GM19467 (cell line): ENCODE results near the gene CCR6.

Experiments
- ATAC-seq: cut with Tn5 transposase; IDR thresholded peaks from one replicate; pipeline ENCODE4 v1.9.1; 2021; ENCODE audit warnings: mild to moderate bottlenecking, moderate library complexity; ENCODE audit not compliant: unreplicated experiment

CCR6 gene

DNA sequence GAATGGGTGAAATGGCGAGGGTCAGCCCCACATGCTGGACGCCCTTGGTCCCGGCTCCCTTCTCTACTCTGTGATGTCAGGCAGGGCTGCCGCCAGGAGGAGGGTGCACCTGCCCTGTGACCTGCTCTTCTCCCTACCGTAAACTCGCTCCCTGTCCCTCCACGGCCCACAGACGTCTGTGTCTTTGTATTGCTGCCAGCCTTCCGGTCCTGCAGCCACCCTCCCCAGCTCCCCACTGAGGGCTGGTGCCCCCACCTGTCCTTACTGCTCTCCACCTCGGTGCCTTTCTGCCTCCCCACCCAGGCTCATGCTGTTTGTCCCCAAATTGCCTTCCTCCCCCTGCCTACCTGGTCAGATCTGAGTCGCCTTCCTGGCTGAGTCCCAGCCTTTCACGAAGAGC, 4.1 kb upstream of the CCR6 start:
- no peak for ATAC-seq

DNA sequence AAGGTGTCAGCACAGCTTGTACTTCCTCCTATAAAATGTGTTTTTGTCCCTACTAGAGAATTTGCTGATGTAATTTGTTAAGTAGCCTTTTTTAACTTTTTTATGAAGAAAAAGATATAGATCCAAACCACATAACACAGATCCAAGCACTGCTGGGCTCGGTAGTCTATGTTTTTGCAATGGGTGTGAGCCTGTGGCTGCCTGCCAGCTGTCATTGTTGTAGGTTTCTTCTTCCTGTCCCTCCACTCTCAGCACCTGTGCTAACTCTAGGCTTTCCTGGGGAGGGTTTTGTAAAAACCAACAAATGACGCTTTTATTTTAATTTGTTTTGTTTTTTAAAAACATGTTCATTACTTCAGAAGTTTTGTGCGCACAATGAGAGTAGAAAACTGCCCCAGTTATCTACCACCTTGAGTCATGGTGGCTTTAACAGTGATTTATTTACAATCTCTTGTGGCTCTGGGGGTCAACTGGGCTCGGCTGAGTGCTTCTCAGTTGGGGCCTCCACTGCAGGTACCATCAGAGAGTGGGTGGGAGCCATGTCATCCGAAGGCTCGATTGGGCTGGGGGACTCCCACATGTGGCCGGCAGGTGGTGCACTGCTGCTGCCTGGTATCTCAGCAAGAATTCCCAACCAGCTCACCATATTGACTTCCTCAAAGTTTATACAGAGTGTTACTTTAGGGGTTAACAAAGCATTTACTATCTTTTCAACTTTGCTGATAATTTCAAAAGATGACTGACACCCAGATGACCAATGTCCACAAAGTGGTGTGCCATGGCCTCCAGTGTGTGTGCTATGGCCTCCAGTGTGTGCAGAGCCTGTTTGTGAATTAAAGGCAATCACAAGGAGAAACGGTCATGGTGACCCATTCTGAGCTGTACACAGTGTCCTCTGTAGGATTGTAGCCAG, 3.0 kb upstream of the CCR6 start:
- no peak for ATAC-seq

DNA sequence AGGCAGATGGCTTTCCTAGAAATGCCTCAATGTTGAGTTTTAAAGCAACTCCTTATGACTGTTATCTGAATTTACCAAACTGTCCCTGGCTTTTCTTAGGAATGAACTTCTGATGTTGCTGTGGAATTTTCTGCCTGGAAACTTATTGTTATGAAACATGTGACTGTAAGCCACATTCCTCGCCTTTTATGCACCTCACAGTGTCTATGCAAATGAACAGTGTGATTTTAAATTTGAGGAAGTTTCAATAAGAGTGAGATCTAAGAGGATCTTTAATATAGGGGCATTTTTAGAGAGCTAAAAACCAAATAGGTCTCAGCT, 2.4 kb upstream of the CCR6 start:
- no peak for ATAC-seq

DNA sequence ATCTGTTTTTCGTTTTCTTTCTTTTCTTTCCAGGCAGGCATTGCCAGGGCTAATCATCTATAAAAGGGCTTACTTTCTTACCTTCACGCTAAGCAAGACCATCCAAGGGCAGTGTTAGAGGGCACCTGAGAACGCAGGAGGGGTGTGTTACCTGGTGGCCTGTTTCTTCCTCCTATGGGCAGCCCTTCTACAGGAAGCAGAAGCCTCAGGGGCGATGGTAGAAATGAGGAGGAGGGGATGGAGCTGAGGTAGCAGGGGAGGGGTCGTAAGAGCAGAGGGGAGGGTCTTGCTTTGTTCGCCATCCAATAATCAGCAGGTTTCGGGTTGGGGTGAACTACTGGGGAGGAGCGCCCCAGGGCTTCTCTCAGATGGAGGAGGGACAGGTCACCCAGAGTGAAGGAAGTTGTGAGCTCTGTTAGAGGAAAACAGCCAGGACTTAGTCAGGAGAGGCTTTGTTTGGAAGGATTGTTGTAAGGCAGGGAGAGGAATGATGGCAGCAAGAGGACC, 1.5 kb upstream of the CCR6 start:
- no peak for ATAC-seq

DNA sequence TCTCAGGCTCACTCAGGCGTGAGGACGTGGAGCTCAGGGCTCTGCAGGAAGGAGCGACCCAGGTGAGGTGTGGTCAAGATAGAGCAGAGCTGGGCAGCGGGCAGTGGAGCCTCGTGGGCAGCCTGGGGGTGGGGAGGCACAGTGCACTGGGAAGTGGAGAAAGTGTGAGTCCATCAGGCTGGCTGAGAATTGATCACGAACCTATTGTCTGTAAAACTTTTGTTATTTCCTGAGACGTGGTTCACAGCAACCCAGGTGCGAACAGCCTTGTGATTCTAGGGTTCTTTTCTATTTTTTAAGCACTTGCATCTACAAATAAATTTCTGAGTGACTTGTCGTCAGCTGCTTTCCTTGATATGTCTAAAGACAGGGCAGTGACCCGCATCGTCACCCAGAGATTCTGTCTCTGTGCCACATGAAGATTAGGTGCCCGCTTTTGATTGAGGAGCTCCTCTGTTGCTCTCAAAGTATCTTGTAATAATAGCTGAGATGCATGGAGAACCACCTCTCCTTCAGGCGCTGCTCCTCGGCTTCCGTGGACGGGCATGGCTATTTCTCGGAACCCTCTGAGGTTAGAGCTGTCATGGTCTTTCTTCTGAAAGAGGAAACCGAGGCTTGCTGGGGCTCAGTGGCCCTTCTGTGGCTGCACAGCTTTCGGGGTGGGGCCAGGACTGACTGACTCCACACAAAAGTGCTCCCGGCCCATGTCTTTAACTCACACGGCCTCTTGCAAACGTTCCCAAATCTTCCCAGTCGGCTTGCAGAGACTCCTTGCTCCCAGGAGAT, 662 bp upstream of the CCR6 start:
- peak; percentile 27 for ATAC-seq

DNA sequence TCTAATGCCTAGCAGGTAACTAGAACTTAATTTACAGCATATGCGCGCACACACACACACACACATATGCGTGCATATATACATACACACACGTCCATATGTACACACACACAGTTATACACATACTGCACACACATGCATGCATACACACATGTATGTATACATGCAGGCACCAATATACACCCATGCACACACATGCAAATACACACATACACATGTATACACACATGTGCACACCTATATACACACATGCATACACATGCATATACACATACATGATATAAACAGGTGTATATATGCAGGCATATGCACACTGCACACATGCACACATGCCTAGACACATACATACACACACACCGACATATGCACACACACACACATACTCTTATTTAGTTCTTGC, 1.9 kb downstream of the CCR6 start:
- ATAC-seq = no peak

DNA sequence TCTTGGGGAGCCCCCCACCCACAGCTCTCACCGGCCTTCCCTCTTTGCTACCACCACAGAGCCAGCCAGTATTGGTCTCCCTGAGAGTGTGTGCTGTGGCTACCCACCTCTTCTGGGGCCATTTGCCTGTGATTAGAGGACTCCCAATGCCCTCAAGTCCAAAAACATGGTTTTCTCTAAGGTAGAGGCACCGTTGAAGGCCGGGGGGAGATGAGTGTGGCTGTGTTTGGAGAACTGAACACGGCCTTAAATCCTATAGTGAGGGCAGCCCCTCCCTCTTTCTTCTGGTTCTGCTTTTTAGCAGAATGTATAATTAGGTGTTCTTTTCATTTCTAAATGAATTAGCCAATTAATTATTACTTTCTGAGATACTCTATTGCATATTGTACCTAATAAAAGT, 2.5 kb downstream of the CCR6 start:
- no peak for ATAC-seq

DNA sequence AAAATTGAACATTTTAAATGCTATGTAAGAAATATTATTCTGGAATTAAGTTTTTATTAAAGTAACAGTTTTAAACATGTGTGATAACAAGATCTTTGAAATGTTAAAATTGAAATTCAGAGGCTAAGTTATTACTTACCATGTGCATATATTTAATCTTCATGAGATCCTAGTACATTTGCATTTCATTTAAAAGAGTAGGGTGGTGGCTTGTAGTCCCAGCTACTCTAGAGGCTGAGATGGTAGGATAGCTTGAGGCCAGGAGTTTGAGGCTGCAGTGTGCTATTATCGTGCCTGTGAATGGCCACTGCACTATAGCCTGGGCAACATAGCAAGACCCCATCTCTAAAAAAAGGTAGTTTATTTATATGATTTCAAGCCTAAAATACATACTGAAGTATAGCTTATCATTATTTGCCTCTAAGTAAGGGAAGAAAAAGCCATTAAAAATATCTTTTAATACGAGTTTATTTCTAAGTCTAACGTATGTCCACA, 3.0 kb downstream of the CCR6 start:
- no peak for ATAC-seq

DNA sequence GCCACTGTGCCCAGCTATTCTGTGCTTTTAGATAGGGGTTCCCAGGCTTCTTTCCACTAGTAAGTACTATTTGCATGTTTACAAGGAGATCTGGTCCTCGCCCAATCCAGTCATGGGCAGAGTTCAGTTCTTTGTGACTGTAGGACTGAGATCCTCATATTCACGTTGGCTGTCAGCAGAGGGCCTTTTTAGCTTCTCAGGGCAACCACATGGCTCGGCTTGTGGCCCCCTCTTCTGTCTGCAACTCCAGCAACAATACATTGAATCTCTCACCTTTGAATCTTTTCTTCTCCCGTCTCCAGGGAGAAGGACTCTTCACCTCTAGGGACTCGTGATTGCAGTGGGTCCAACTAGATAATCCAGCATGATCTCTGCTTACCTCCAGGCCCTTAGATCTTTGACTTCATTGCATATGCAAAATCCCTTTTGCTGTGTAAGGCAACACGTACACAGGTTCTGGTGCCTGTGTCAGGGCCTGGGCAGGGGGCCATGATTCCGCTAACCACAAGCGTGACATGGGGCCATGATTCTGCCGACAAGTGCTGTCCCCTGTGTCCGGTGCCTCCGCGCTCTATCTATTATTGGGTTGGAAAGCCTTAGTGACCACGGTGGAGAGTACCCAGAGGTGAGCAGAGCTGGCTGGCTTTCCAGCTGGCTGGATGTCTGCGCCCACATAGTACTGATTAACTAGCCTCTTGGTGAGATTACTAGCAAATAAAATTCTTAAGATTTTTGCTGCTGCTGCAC, 5.1 kb downstream of the CCR6 start:
- peak; percentile 45 for ATAC-seq

DNA sequence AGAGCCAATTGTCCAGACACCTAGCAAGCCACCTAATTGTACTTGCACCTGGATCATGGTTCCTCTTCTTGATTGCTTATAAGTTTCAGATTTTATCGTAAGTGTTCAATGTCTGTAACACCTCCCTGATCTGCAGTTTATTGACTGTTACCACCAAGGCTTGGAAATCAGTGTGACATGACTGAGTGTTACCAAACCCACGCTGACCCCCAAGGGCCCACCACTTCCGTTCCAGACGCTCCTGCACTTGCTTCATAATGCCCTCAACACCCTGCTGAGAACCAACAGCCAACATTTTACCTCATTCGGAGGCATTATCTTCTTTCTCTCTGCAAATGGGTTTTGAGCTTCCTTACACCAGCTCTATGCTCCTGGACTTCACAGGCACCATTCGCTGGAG, 6.3 kb downstream of the CCR6 start:
- ATAC-seq = no peak

DNA sequence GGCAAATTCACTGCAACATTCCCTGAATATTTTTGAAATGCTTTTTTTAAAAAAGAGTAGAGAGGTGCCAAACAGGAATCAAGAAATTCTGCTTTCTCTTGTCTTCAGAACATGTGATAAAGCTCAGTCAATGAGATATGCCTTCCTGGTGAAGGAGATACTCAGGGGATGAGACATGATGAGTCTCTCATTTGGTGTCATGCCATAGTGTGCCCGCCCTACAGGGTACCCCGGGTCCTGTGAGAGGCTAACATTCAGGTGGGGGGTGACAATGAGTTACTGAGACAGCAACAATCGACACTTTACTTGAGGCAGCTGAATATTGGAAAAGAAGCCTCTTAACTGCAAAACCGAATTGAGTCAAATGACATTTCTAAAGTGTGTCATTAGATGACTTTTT, 6.7 kb downstream of the CCR6 start:
- ATAC-seq = no peak

DNA sequence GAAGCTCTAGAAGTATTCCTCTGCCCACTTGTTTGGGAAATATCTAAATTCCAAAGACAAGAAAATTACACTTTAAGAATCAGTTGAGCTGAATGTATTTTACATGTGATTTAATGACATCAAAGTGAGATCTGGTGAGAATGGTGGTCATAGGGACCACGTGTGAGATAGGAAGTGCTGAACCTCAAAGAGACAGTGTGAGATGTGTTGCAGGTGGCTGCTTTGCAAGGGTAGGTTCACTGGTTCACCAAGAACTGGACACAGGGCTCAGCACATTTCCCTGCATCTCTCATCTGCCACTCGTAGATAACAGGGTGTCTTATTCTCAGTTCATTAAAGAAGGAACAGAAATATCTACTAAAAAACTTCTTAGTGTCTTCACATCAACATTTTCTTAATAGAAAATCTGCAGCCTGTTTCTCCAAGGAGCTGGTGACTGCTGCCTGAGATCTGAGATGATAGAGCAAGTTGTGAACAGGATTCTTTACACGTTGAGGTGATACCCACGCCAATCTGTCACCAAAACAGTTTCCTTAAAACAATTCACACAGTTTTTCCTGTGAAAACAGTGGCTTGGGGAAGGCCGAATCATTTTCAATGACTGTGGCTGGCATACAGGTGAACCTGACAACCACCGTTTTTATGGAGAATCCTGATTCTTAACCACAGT, 7.2 kb downstream of the CCR6 start:
- no peak for ATAC-seq

DNA sequence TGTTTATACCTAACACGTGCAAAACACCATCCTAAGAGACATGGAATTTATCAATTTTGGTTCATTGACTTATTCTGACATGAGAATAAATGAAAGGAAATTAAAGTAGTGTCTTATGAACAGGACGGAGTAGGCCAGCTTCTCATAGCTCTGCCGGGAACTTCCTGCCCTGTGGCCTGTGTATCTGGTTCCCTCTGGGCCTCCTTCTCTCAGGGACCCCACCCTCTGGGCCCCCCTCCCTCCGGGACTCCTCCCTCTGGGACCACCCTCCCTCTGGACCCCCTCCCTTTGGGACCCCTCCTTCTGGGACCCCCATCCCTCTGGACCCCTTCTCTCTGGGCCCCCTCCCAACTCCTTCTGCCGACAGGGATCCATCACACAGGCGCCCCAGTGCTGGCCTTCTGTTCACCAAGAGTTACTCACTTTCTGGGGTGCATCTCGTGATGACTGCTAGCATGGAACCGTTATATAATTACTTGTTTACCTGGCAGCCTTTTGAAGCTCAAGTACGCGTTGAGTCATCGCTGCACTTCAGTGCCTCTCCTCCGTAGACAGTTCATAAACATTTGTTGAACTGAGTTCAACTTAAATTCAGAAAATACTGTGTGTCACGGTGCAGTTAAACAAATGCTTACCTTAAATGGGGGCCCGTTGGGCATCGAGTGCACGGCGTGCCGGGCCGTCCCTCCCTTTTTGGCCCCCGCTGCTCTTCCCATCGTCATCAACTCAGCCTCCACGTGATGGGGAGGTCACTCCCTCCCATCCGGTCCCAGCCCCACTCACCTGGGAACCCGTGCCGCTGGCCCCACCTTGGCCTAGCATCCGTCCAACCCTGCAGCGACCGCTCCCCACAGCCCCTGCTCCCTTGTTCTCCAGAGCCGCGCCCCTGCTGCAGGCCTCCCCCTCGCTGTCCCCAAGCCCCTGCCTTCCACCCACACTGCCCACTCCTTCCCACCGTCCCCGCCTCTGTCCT, 8.1 kb downstream of the CCR6 start:
- no peak for ATAC-seq

DNA sequence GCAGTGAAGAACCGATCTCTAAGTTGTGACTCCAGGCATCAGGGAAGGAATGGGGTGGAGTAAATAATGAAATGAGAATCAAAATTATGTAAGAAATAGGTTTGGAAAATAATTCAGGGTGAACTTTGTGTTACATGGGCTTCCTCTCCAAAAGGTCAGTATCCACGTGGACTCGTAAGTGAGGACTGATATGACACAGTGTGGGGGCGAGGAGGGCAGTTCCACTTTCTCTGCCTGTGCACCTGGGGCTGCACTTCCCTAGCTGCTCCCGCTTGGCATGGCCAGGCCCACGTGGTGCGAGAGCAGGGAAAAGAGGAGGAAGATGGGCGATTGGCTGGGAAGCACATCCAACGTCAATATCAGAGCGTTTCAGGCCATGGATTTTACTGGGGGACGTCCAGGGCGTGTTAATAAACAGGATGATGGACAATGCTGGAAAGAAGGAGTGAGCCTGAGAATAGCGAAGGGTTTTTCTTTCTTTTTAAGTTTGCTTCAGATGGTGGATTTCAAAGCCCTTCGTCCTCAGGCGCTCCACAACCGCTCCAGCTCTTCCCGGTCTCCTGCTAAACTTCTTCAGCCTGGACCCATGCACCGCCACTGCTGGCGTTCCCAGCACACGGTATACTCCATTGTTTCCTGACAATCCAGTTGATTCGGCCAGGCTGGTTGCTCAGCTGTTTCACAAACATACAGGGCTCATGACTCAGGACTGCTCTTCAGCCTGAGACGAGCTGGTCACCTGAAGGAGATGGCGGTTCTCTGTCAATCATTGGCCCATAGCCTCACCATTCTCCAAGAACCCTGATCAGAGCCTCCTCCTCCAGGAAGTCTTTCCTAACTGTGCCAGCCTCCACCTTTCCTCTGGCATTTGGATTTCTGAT, 11.8 kb downstream of the CCR6 start:
- ATAC-seq = no peak

DNA sequence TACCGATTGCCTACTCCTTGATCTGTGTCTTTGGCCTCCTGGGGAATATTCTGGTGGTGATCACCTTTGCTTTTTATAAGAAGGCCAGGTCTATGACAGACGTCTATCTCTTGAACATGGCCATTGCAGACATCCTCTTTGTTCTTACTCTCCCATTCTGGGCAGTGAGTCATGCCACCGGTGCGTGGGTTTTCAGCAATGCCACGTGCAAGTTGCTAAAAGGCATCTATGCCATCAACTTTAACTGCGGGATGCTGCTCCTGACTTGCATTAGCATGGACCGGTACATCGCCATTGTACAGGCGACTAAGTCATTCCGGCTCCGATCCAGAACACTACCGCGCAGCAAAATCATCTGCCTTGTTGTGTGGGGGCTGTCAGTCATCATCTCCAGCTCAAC, 13.5 kb downstream of the CCR6 start:
- no peak for ATAC-seq

DNA sequence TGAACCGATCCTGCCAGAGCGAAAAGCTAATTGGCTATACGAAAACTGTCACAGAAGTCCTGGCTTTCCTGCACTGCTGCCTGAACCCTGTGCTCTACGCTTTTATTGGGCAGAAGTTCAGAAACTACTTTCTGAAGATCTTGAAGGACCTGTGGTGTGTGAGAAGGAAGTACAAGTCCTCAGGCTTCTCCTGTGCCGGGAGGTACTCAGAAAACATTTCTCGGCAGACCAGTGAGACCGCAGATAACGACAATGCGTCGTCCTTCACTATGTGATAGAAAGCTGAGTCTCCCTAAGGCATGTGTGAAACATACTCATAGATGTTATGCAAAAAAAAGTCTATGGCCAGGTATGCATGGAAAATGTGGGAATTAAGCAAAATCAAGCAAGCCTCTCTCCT, 14.2 kb downstream of the CCR6 start:
- ATAC-seq = no peak

DNA sequence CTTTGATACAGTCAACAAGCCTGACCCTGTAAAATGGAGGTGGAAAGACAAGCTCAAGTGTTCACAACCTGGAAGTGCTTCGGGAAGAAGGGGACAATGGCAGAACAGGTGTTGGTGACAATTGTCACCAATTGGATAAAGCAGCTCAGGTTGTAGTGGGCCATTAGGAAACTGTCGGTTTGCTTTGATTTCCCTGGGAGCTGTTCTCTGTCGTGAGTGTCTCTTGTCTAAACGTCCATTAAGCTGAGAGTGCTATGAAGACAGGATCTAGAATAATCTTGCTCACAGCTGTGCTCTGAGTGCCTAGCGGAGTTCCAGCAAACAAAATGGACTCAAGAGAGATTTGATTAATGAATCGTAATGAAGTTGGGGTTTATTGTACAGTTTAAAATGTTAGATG, 15.0 kb downstream of the CCR6 start:
- ATAC-seq = no peak

DNA sequence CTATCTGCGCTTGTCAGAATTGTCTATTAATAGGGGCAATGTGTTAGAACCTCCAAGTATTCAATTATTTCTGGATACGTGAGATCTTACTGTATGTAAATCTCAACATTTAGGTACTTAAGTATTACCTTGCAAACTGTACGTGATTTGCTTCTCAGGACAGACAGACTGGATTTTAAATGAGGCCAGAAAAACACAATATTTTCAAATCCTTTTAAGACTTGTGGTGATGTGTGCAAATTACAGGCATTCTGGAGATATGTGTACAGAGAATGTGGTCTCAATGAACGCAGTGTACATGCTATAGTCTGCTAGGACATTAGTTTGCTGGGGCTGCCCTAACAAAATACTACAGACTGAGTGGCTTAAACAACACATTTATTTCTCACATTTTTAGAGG, 16.9 kb downstream of the CCR6 start:
- no peak for ATAC-seq
